ENCODE measurements around the gene LY6G6D.

The LY6G6D gene

DNA sequence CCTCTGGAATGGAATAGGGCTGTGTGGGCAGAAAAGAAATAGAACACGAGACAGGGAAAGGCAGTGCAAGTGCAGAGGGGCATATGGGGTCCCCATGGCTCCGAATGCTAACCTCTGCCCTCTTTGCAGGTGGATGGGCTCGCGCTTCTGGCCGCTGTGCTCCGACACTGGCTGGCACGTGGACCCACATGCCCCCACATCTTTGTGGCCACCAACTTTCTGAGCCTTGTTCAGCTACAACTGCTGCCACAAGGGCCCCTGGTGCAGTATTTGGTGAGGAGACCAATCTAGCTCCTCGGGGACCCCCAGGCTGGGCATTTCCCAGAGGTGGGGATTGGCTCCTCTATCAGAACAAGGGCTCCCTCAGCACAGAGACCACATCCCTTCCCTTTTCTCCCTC, 46.2 kb downstream of the LY6G6D start:
- FAIRE-seq = no peak
- no peak for DNase-seq (ENCODE audit: insufficient read length, low spot score)

DNA sequence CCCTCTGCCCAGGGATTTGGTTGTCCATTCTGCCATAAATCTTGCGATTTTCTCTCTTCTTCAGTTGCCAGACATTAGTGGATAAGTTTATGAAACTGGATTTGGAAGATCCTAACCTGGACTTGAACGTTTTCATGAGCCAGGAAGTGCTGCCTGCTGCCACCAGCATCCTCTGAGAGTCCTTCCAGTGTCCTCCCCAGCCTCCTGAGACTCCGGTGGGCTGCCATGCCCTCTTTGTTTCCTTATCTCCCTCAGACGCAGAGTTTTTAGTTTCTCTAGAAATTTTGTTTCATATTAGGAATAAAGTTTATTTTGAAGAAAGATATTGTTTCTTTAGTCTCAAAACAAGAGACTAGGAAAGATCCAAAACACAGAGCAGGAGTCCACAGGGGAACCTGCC, 47.2 kb downstream of the LY6G6D start, which contains the start of gene SAPCD1:
Gene SAPCD1, plus strand, starts transcription at position 301 of the 400 bp plus-strand sequence. CDS start 399 bp downstream, outside the sequence.
- DNase-seq (ENCODE audit: insufficient read length, low spot score) = no peak
- FAIRE-seq = no peak

DNA sequence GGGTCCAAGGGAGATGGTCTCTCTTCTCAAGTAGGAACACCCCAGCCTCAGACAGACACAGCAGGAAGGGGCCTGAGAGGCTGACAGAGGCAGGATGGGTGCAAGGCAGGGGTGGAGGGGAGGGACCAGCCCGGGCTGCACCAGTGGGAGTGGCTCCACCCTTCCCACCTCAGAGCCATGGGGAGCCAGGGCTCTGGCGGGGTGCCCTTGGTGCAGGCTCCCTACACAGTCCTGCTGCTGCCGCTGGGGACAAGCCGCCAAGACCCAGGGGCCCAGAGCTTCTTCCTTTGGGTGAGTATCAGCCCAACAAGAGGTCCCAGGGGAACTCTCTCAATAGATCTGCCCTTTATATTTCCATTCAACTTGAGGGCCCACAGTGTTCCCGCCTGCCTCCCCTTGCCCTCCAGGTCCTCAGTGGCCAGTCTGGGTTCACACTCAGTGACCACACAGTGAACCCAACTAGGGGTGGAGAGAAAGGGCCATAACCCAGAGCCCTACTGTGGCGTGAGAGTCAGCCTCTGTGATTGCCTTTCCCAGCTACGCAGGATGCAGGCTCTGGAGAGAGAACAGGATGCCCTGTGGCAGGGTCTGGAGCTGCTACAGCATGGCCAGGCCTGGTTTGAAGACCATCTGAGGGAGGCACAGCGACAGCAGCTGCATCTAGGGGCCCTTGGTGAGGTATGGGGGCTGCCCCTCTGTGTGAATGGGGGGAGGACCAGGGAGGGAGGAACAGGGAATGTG, 47.9 kb downstream of the LY6G6D start:
- DNase-seq (ENCODE audit: insufficient read length, low spot score) = no peak
- no peak for FAIRE-seq

DNA sequence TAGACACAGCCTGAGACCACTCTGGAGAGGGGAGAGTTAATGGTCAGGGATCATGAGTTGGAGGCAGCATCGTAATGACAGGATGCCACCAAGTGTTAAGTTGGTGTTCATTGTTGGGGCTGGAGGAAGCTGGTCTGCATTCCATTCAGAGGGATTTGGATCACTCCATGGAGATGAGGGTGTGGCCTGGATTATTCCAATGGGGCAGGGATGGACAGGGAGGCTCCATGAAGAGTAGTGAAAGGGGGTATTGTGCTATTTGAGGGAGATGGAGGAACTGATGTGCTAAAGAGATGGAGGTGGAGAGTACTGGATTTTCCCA, 48.4 kb downstream of the LY6G6D start:
- peak; percentile 48 for FAIRE-seq

DNA sequence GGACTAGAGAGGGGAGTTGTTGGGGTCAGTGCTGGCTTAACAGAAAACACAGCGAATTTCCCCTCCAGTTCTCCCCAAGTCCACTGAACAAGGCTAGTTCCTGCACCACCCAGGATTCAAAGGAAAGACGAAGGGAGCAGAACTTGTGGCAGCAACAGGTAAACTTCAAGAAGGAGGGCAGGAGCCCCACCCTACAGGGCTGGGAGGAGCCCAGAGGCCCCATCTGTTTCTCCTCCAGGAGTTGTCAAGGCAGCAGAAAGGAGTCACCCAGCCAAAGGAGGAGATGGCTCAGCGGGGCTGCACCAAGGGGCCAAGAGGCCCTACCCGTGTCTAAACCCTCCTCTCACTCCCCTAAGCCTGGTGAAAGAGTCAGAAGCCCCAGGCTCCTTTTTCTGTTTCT, 49.0 kb downstream of the LY6G6D start:
- no peak for FAIRE-seq
- DNase-seq (ENCODE audit: insufficient read length, low spot score) = no peak

More for the DNA sequence above, 48.4 kb downstream of the LY6G6D start:
- DNase-seq (ENCODE audit: insufficient read length, low spot score) = peak; percentile 32

DNA sequence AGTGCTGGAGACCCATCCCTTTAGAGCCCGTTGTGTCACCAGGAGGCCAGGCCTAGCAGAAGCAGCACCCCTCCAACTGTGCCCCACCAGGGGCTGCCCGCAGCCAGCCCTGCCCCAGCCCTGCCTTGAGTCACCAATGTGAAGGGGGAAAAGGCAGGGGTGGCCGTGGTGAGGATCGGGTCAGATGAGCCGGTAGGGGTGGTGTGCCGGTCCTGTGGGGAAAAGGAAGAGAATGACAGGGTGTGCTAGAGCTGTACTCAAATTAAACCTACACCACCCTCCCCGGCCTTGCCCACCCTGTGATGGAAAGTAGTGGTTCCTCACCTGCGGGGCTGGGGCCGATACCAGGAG, 50.4 kb downstream of the LY6G6D start:
- DNase-seq (ENCODE audit: insufficient read length, low spot score) = no peak
- FAIRE-seq = no peak

DNA sequence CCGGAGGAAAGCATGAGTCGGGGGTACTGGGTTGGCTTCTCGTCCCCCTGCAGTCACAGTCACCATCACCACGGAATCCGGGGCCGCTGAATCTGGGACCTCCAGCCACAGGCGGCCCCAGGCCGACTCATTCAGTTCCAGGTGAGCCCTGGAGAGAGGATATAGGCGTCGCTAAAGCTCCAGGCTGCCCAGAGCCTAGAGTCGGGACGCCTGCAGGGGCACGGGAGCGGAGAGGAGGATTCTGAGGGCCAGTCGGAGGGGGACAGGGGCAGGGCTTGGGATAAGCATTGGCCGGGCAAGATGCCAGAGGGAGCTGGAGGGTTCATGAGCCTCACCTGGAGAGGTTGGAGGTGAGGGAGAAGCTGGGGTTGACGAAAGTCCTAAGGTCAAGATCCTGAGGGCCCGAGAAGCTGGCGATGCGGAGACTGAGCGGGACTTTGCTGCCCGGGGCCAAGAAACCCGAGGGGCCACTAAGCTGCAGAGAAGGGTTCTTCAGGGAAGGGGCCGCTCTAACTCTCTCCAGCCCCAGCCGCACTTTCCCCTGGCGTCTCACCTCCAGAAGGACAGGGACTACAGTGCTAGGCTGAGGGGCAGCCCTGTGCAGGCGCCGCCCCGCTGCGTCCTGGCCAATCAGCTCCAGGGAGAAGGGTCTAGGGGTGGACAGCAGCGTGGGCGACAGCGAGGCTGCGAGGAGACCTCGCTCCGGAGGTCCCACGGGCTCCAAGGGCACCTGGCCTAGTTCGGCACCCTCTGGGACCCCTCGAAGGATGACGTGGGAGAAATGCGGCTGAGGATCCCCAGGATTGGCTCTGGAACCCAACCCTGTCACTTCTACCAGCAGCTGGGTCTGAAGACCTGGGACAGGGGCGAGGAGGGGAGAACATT, 51.0 kb downstream of the LY6G6D start:
- FAIRE-seq = no peak

DNA sequence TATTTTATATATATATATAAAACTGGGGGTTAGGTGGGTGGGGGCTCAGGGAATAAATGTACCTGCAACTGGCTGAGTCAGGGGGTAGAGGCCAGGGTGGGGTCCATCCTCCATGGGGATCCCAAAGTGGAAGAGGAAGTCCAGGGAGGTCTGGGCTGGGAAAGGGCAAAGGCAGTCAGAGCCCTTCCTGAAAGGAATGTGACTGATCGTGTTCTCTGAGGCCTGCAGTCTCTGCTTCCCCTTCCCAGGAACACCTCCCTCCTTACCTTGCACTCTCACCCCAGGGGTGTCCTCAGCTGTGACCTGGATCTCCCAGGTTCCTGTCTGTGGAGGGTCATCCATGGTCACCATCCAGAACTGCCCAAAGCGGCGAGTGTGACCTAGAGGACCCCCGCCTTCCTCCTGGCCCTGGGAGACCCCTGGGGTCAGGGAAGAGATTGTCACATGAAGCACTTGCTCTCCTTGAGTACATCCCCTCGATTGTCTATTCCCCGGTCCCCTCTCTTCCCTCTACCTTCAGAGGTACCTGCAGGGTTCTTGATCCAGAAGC, 52.0 kb downstream of the LY6G6D start:
- no peak for FAIRE-seq

More for the DNA sequence above, 51.0 kb downstream of the LY6G6D start:
- no peak for DNase-seq (ENCODE audit: insufficient read length, low spot score)

More for the DNA sequence above, 52.0 kb downstream of the LY6G6D start:
- no peak for DNase-seq (ENCODE audit: insufficient read length, low spot score)

Data from HTR-8/SVneo (cell line).